ENCODE data around the gene CD7. TPM values are rescaled to one million over a fixed set of nuclear protein-coding genes. Genes with fewer than 3 reads are reported as not detected.

The CD7 gene
- total RNA-seq, 1 experiment from 2014 or later: not detected

GRCh38 chr17:82269882-82270500, 47.4 kb downstream of the CD7 start:
- peak overlapping the region; percentile 41 for H3K4me3 Mint-ChIP-seq (ENCODE audit: low read depth, unreplicated experiment)
- H3K36me3 Mint-ChIP-seq (ENCODE audit: insufficient read depth, unreplicated experiment): peaks cover 87% of the 10 kb centered on the region
- H3K4me1 Mint-ChIP-seq (ENCODE audit: low read depth, unreplicated experiment): peaks cover 64% of the 10 kb centered on the region
- no peak for DNase-seq
- H3K27ac Mint-ChIP-seq (ENCODE audit: unreplicated experiment): peak overlapping the region; percentile 33
- intact Hi-C loops (cut with micrococcal nuclease; ENCODE audit: unreplicated experiment): no loop called here
- TF ChIP-seq CTCF (IDR thresholded peaks at IDR 0.05; ENCODE audit: unreplicated experiment): no peak
- BruUV-seq (replicated peaks): no TSS peak
- H3K27me3 Mint-ChIP-seq (ENCODE audit: unreplicated experiment): no peaks in the 10 kb centered on the region
- CTCF ChIA-PET: interaction anchor here (0.5 kb wide), 1 partner anchor 252 kb away, joined by 3 read pairs; no protein-coding TSS in a partner anchor
- H3K9me3 Mint-ChIP-seq (ENCODE audit: low read depth, unreplicated experiment): no peaks in the 10 kb centered on the region

- Mint-ChIP-seq H3K4me1 (ENCODE audit: low read depth, unreplicated experiment) (peaks cover 59% of the 10 kb centered on the region), H3K4me3 (ENCODE audit: low read depth, unreplicated experiment) (peak overlapping the region; percentile 41), H3K27ac (ENCODE audit: unreplicated experiment) (no peak overlapping the region), H3K27me3 (ENCODE audit: unreplicated experiment) (no peaks in the 10 kb centered on the region), H3K36me3 (ENCODE audit: insufficient read depth, unreplicated experiment) (peaks cover 94% of the 10 kb centered on the region), H3K9me3 (ENCODE audit: low read depth, unreplicated experiment) (no peaks in the 10 kb centered on the region)
- BruUV-seq (replicated peaks): no TSS peak
- no peak for DNase-seq
- no peak for TF ChIP-seq CTCF (IDR thresholded peaks at IDR 0.05; ENCODE audit: unreplicated experiment)
- CTCF ChIA-PET: no interaction called here
- intact Hi-C loops (cut with micrococcal nuclease; ENCODE audit: unreplicated experiment): no loop called here
Measured at GRCh38 chr17:82269138-82269881, 48.1 kb downstream of the CD7 start.

- H3K4me1 Mint-ChIP-seq (ENCODE audit: low read depth, unreplicated experiment): peaks cover 59% of the 10 kb centered on the region
- no peaks in the 10 kb centered on the region for H3K9me3 Mint-ChIP-seq (ENCODE audit: low read depth, unreplicated experiment)
- H3K27me3 Mint-ChIP-seq (ENCODE audit: unreplicated experiment): no peaks in the 10 kb centered on the region
- BruUV-seq (replicated peaks): no TSS peak
- peak overlapping the region; percentile 68 for H3K4me3 Mint-ChIP-seq (ENCODE audit: low read depth, unreplicated experiment)
- no peak for TF ChIP-seq CTCF (IDR thresholded peaks at IDR 0.05; ENCODE audit: unreplicated experiment)
- peak; percentile 90 for DNase-seq
- intact Hi-C loops (cut with micrococcal nuclease; ENCODE audit: unreplicated experiment): no loop called here
- CTCF ChIA-PET: interaction anchor here (0.5 kb wide), 1 partner anchor 267 kb away, joined by 7 read pairs; no protein-coding TSS in a partner anchor
- peaks cover 94% of the 10 kb centered on the region for H3K36me3 Mint-ChIP-seq (ENCODE audit: insufficient read depth, unreplicated experiment)
- peak overlapping the region; percentile 76 for H3K27ac Mint-ChIP-seq (ENCODE audit: unreplicated experiment)
Measured at GRCh38 chr17:82267575-82268379, 49.6 kb downstream of the CD7 start.

GRCh38 chr17:82266142-82266541, 51.3 kb downstream of the CD7 start:
- Mint-ChIP-seq H3K9me3 (ENCODE audit: low read depth, unreplicated experiment) (no peaks in the 10 kb centered on the region), H3K4me1 (ENCODE audit: low read depth, unreplicated experiment) (peaks cover 50% of the 10 kb centered on the region), H3K27ac (ENCODE audit: unreplicated experiment) (peak overlapping the region; percentile 50), H3K27me3 (ENCODE audit: unreplicated experiment) (no peaks in the 10 kb centered on the region), H3K4me3 (ENCODE audit: low read depth, unreplicated experiment) (peak overlapping the region; percentile 68), H3K36me3 (ENCODE audit: insufficient read depth, unreplicated experiment) (peaks cover 95% of the 10 kb centered on the region)
- TF ChIP-seq CTCF (IDR thresholded peaks at IDR 0.05; ENCODE audit: unreplicated experiment): no peak
- intact Hi-C loops (cut with micrococcal nuclease; ENCODE audit: unreplicated experiment): no loop called here
- DNase-seq: no peak
- CTCF ChIA-PET: no interaction called here
- no TSS peak for BruUV-seq (replicated peaks)

Other genes starting within 250 kb of the CD7 start
- 346 and 372 TPM in 2 replicates for gene FASN, start 219.4 kb downstream of the CD7 start, total RNA-seq (2022)
- gene CCDC57, start 104.8 kb downstream of the CD7 start, total RNA-seq (2022): 69.9 and 76.8 TPM in 2 replicates
- gene SLC16A3, start 88.6 kb downstream of the CD7 start, total RNA-seq (2022): 44.7 and 47.2 TPM in 2 replicates
- gene CSNK1D, start 43.9 kb downstream of the CD7 start, total RNA-seq (2022): 157 and 160 TPM in 2 replicates
- 10.4 and 13.4 TPM in 2 replicates for gene SECTM1, start 16.2 kb upstream of the CD7 start, total RNA-seq (2022)
- gene TEX19, start 41.6 kb upstream of the CD7 start, total RNA-seq (2022): not detected in 2 replicates
- gene UTS2R, start 54.2 kb upstream of the CD7 start, total RNA-seq (2022): not detected in 2 replicates
- 30.7 and 36.0 TPM in 2 replicates for gene HEXD, start 100.7 kb upstream of the CD7 start, total RNA-seq (2022)
- 29.0 and 38.0 TPM in 2 replicates for gene OGFOD3, start 101.0 kb upstream of the CD7 start, total RNA-seq (2022)
- gene CYBC1, start 133.1 kb upstream of the CD7 start, total RNA-seq (2022): 78.1 and 80.3 TPM in 2 replicates
- gene NARF, start 141.1 kb upstream of the CD7 start, total RNA-seq (2022): 38.1 and 39.4 TPM in 2 replicates
- 96.2 TPM in 2 replicates for gene FOXK2, start 202.1 kb upstream of the CD7 start, total RNA-seq (2022)

Measured in Calu3 (cell line).